Ovary (tissue), 9 donors: ENCODE data around the gene EXOSC10. TPM values are rescaled to one million over a fixed set of nuclear protein-coding genes. Genes with fewer than 3 reads are reported as not detected.

ENCODE experiments used
- DNase-seq, 5 donors: peaks; one replicate each; pipeline ENCODE4 v3.0.0-alpha.2; 2019 to 2020
- H3K27ac ChIP-seq, 2 donors: fragments of 200-600 bp; one replicate each; pipeline versions ENCODE4 v1.5.1 to v1.8.0; 2019 to 2022
- H3K27me3 ChIP-seq: fragments of 200-600 bp; one replicate; pipeline ENCODE4 v1.8.0; 2022
- H3K36me3 ChIP-seq: fragments of 200-600 bp; sonication (generic); one replicate; pipeline ENCODE4 v1.5.1; 2019
- H3K4me1 ChIP-seq: one replicate; pipeline ENCODE4 v1.8.1; 2013; ENCODE audit warnings: mild to moderate bottlenecking, moderate library complexity; ENCODE audit not compliant: insufficient read depth
- H3K4me3 ChIP-seq: fragments of 200-600 bp; sonication (generic); one replicate; pipeline ENCODE4 v1.5.1; 2017
- H3K9me3 ChIP-seq, 2 donors: fragments of 200-600 bp in 1 of 2; sonication (generic) in 1 of 2; one replicate each; pipeline versions ENCODE4 v1.5.1 to v1.8.1; 2013 to 2019; ENCODE audit warnings: mild to moderate bottlenecking in 1 of 2, moderate library complexity in 1 of 2
- EP300 ChIP-seq: sonication (generic); formaldehyde crosslinking; IDR thresholded peaks from one replicate; pipeline ENCODE4 v1.6.1; 2017; ENCODE audit warnings: antibody characterized with exemption
- POLR2A ChIP-seq: fragments of 450-650 bp; IDR thresholded peaks from one replicate; pipeline ENCODE4 v1.6.1; 2017; ENCODE audit warnings: antibody characterized with exemption, mild to moderate bottlenecking, moderate library complexity
- WGBS, 3 donors: extraction: QIAGEN DNeasy Blood & Tissue Kit in 1 of 3; methylation state at CpG; one replicate each; pipeline versions ENCODE4 v1.1.5 to v1.1.7; 2013 to 2017; 5-methylcytosine and 5-hydroxymethylcytosine counted together
- intact Hi-C, 4 donors: fragments of 100-400 bp; cut with DNase I; formaldehyde crosslinking; loops; one replicate each; pipeline versions ENCODE4 v1.11.0 to v1.15.1; 2022 to 2023
- polyA plus RNA-seq, 2 donors: library from polyadenylated mRNA; stranded (reverse); fragments of 200-250 nt in 1 of 2; fragments of 350-450 nt in 1 of 2; fragmentation: Illumina TruSeq in 1 of 2; extraction: RNeasy Lipid Tissue Mini Kit (QIAGEN cat#74804) in 1 of 2; gene quantifications; one replicate each; pipeline ENCODE4 v1.2.3, GENCODE V29; 2013 to 2014
- total RNA-seq, 7 donors: library from RNA; depleted of rRNA in 2 of 7; stranded (reverse); fragments of >200 nt in 2 of 7; fragmentation: NEBNext Ultra II Directional in 3 of 7; extraction: Animal tissue kit (Norgen Biotek cat#: 25700) in 3 of 7; gene quantifications; one replicate each; pipeline versions ENCODE4 v1.1.0 to v1.2.4, GENCODE V29; 2016 to 2023
- TF ChIP-seq, protein P1 (sequence below), 3 donors: fragments of 450-650 bp in 2 of 3; fragments of 200-600 bp in 1 of 3; IDR thresholded peaks; one replicate each; pipeline versions ENCODE4 v1.5.1 to v1.8.0; 2016 to 2022; ENCODE audit warnings: antibody characterized with exemption in 3 of 3, mild to moderate bottlenecking in 1 of 3
- donor health status: DM: no; HTN: no; CAD: no; lungs with moderate emphysema.
- donor health status: DM: no; HTN: no; CAD: no.
- donor health status: Bipolar disorder and iron deficiency.
- donor health status: DM: yes; HTN: yes; CAD: no.
- donor health status: DM: no; HTN: no; CAD: no.
- donor health status: DM: yes; HTN: yes; CAD: no.

The EXOSC10 gene
- total and polyA plus RNA-seq, 9 donors, result 36.1 to 60.5 (median 48.6) TPM

DNA sequence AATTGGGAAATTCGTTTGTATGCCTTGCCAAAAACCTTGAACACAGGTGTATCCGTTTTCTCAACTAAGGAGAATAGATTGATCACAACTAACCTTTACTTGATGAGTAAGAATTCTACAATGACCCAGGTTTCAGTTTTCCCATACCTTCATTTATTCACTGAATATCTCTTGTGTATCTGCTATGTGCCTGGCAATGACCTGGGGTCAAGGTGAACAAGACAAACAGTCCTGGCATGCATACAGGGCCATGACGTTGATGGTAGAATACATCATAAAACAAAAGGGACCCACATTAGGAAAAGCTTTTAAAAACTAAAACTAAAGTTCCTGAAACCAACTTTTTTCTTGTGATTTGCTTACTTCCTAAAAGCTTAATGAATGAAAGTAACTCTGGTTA, 32.1 kb upstream of the EXOSC10 start:
- no peak overlapping the region for H3K4me3 ChIP-seq
- peaks cover 4% of the 10 kb centered on the region for H3K4me1 ChIP-seq
- H3K9me3 ChIP-seq, result no peaks in the 10 kb centered on the region
- 49 to 60% (median 50%) methylated on average over 3 of the region's 3 CpGs for WGBS, 3 donors
- H3K27me3 ChIP-seq, result no peaks in the 10 kb centered on the region
- no peak overlapping the region for H3K27ac ChIP-seq
- intact Hi-C loops, result no loop called here
- TF ChIP-seq EP300, result no peak
- TF ChIP-seq POLR2A, result no peak
- TF ChIP-seq, protein P1, sequence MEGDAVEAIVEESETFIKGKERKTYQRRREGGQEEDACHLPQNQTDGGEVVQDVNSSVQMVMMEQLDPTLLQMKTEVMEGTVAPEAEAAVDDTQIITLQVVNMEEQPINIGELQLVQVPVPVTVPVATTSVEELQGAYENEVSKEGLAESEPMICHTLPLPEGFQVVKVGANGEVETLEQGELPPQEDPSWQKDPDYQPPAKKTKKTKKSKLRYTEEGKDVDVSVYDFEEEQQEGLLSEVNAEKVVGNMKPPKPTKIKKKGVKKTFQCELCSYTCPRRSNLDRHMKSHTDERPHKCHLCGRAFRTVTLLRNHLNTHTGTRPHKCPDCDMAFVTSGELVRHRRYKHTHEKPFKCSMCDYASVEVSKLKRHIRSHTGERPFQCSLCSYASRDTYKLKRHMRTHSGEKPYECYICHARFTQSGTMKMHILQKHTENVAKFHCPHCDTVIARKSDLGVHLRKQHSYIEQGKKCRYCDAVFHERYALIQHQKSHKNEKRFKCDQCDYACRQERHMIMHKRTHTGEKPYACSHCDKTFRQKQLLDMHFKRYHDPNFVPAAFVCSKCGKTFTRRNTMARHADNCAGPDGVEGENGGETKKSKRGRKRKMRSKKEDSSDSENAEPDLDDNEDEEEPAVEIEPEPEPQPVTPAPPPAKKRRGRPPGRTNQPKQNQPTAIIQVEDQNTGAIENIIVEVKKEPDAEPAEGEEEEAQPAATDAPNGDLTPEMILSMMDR (IDR thresholded peaks at IDR 0.05), result no peak
- no peak for DNase-seq
- no peaks in the 10 kb centered on the region for H3K36me3 ChIP-seq

DNA sequence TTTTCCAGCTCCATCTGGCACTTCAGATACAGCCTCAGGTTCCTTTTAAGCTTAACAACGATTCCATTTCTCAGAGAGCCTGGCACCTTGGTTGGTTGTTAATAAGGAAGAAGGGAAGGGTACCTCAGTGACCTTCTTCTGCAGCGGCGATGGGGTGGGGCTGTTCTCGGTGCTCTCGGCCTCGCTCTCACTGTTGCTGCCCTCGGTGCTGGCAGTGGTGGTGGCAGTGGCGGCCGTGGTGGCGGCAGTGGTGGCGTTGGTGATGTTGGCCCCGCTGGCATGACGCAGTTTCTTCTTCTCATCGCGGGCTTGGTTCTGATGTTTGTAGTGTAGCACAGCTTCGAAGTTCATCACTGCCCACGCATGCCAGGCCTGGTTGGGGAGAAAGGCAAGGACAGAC, 30.7 kb upstream of the EXOSC10 start:
- WGBS, 3 donors, result 90 to 95% (median 91%) methylated on average over 17 of the region's 17 CpGs
- DNase-seq, result no peak
- Histone ChIP-seq H3K27me3 (no peaks in the 10 kb centered on the region), H3K4me1 (peaks cover 4% of the 10 kb centered on the region), H3K4me3 (no peak overlapping the region), H3K9me3 (no peaks in the 10 kb centered on the region), H3K27ac (no peak overlapping the region), H3K36me3 (no peaks in the 10 kb centered on the region)
- intact Hi-C loops, result no loop called here
- TF ChIP-seq POLR2A (no peak), EP300 (no peak)
- TF ChIP-seq, protein P1 (IDR thresholded peaks at IDR 0.05), result no peak

DNA sequence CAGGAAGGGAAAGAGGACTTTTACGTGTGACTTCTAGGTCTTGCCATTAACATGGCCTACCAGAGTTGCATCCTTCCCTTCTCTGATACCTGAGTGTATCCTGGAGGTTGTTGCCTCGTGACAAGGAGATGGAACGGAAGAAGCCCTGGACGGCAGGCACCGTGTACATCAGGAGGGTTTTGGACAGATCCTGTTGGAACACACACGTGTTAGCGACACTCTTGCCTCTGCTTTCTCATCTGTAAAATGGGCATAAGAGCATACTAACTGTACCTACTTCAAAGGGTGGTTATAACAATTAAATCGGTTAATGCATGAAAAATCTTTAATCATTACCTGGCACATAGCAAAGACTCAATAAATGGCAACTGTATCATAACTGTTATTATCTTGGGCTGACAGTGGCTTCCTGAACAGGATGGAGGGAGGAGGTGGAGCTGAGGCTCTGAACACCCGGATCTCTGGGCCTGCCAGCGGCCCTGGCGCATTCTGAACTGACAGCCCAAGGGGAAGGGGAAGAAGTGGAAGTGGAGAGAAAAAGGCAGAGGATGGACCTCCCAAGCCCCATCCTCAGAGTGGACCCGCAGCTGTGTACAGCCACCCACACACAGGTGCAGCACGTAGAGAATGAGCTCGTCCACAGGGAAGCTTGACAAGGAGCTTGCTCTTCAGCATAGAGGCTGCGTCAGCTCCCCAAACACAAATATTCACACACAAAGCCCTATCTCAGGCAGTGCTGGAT, 30.2 kb upstream of the EXOSC10 start:
- no peak overlapping the region for H3K27ac ChIP-seq
- no peak overlapping the region for H3K4me3 ChIP-seq
- peaks cover 3% of the 10 kb centered on the region for H3K4me1 ChIP-seq
- H3K36me3 ChIP-seq, result no peaks in the 10 kb centered on the region
- 88 to 91% (median 89%) methylated on average over 15 of the region's 15 CpGs for whole genome bisulfite sequencing, 3 donors
- TF ChIP-seq, protein P1 (IDR thresholded peaks at IDR 0.05), result no peak
- TF ChIP-seq EP300 (no peak), POLR2A (no peak)
- no peak for DNase-seq
- no peaks in the 10 kb centered on the region for H3K27me3 ChIP-seq
- H3K9me3 ChIP-seq, result no peaks in the 10 kb centered on the region
- intact Hi-C loops, result no loop called here

DNA sequence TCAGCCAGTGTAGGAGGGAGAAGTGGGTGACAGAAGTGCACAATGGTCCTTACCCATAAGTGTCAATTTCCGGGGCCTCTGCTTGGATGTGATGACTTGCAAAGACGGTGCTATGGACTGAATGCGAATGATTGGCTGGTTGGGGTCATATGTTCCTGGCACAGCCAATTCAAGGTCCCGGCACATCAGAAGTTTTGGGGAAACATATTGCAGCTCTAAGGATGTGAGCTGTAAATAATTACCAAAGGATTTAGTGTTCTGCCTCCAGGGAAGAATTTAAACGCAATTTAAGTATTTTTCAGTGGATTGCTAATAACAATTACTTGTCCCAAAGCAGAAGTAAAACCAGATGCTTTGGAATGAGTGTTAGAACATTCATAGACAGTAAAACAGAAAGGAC, 26.9 kb upstream of the EXOSC10 start:
- Histone ChIP-seq H3K27ac (no peak overlapping the region), H3K4me1 (no peaks in the 10 kb centered on the region), H3K9me3 (no peaks in the 10 kb centered on the region), H3K36me3 (no peaks in the 10 kb centered on the region), H3K4me3 (no peak overlapping the region), H3K27me3 (no peaks in the 10 kb centered on the region)
- intact Hi-C loops, result no loop called here
- TF ChIP-seq POLR2A, result no peak
- TF ChIP-seq, protein P1 (IDR thresholded peaks at IDR 0.05), result no peak
- TF ChIP-seq EP300, result no peak
- no peak for DNase-seq
- WGBS, 3 donors, result 72 to 75% (median 72%) methylated on average over 5 of the region's 5 CpGs
